GM12878 (cell line): ENCODE results near the gene ZNF574. TPM values are rescaled to one million over a fixed set of nuclear protein-coding genes. Genes with fewer than 3 reads are reported as not detected.

Experiments
- ATAC-seq: fragments of 200-7000 bp; cut with Tn5 transposase; 3 replicates; pipeline ENCODE4 v1.9.1; 2020; ENCODE audit warnings: mild to moderate bottlenecking, moderate library complexity
- BruUV-seq: library from RNA; stranded (reverse); fragments of 400-500 nt; replicated peaks from 2 replicates; lab custom pipeline; 2021; lab: Mats Ljungman, UMichigan
- CTCF ChIA-PET: fragments of 300-600 bp; sonication (Branson Sonifier 250); formaldehyde crosslinking; extraction: SDS; loops from one replicate; lab custom pipeline; 2021; ENCODE audit warnings: inconsistent platforms; lab: Yijun Ruan, JAX
- POLR2A ChIA-PET: fragments of 350-600 bp; formaldehyde crosslinking; extraction: SDS; loops from one replicate; lab custom pipeline; 2021; ENCODE audit warnings: inconsistent platforms; lab: Charles Lee
- RAD21 ChIA-PET: fragments of 300-600 bp; sonication (Branson Sonifier 250); formaldehyde crosslinking; loops from one replicate; lab custom pipeline; 2023; ENCODE audit warnings: antibody characterized with exemption; ENCODE audit not compliant: unreplicated experiment; lab: Charles Lee
- SMC1A ChIA-PET: fragments of 300-600 bp; sonication (Branson Sonifier 250); formaldehyde crosslinking; loops from one replicate; lab custom pipeline; 2023; ENCODE audit not compliant: unreplicated experiment, uncharacterized antibody; lab: Charles Lee
- DNase-seq: peaks from one replicate; pipeline ENCODE4 v3.0.0-alpha.2; 2011; ENCODE audit warnings: low read depth, low spot score
- FAIRE-seq: peaks from 3 replicates; lab custom pipeline; 2011; peaks lifted over from hg19 to GRCh38; lab: Jason Lieb, UNC
- H2AFZ ChIP-seq: 2 replicates; pipeline ENCODE4 v1.6.0; 2011; ENCODE audit warnings: low read depth, low read length, control low read depth; ENCODE audit not compliant: control insufficient read depth
- H3K27ac ChIP-seq: 2 replicates; pipeline ENCODE4 v1.5.1; 2011; ENCODE audit warnings: control low read depth; ENCODE audit not compliant: control insufficient read depth, insufficient read depth
- H3K27me3 ChIP-seq, 2 experiments: replicated peaks in 1 of 2; 2 replicates each; pipeline versions ENCODE4 v1.6.0 to v1.6.1; 2011; ENCODE audit warnings: low read length in 1 of 2; ENCODE audit not compliant: control insufficient read depth in 2 of 2, insufficient read depth in 2 of 2
- H3K36me3 ChIP-seq, 2 experiments: 2 replicates each; pipeline ENCODE4 v1.5.1; 2011; ENCODE audit warnings: low read length in 1 of 2; ENCODE audit not compliant: control insufficient read depth in 2 of 2, insufficient read depth in 2 of 2
- H3K4me1 ChIP-seq: 2 replicates; pipeline ENCODE4 v1.6.1; 2011; ENCODE audit warnings: mild to moderate bottlenecking, low read length, moderate library complexity, mixed read lengths; ENCODE audit not compliant: control insufficient read depth, insufficient read depth
- H3K4me2 ChIP-seq: 2 replicates; pipeline ENCODE4 v1.6.0; 2011; ENCODE audit warnings: control low read depth; ENCODE audit not compliant: control insufficient read depth, insufficient read depth
- H3K4me3 ChIP-seq: fragments of 200-600 bp; sonication (generic); 2 replicates; pipeline ENCODE4 v1.5.1; 2016
- H3K79me2 ChIP-seq: 2 replicates; pipeline ENCODE4 v1.6.0; 2011; ENCODE audit warnings: low read length; ENCODE audit not compliant: control insufficient read depth, insufficient read depth
- H3K9ac ChIP-seq: 2 replicates; pipeline ENCODE4 v1.8.0; 2011; ENCODE audit warnings: low read length, control low read depth, mixed read lengths; ENCODE audit not compliant: control insufficient read depth, insufficient read depth
- H3K9me3 ChIP-seq: replicated peaks from 3 replicates; pipeline ENCODE4 v1.5.1; 2011; ENCODE audit warnings: mild to moderate bottlenecking, low read length; ENCODE audit not compliant: control insufficient read depth, insufficient read depth
- H4K20me1 ChIP-seq: 2 replicates; pipeline ENCODE4 v1.6.0; 2011; ENCODE audit not compliant: control insufficient read depth, insufficient read depth
- EP300 ChIP-seq, 2 experiments: fragments of 150-350 bp in 1 of 2; IDR thresholded peaks; 2 replicates each; pipeline ENCODE4 v1.6.1; 2011 to 2012; ENCODE audit warnings: low read depth in 2 of 2, low read length in 2 of 2, borderline replicate concordance in 1 of 2, improper control_type of control experiment in 1 of 2, inconsistent platforms in 1 of 2; ENCODE audit not compliant: control insufficient read depth in 1 of 2
- MTA3 ChIP-seq: IDR thresholded peaks from 2 replicates; pipeline ENCODE4 v1.6.1; 2012; ENCODE audit warnings: low read length, inconsistent platforms, borderline replicate concordance
- RBBP5 ChIP-seq: fragments of 200-600 bp; sonication (generic); conservative IDR thresholded peaks from 2 replicates; pipeline ENCODE4 v1.6.1; 2016
- SMARCA5 ChIP-seq: fragments of 450-650 bp; IDR thresholded peaks from 2 replicates; pipeline ENCODE4 v1.6.1; 2017; ENCODE audit warnings: mild to moderate bottlenecking
- SRF ChIP-seq, 2 experiments: IDR thresholded peaks; 2 replicates each; pipeline ENCODE4 v1.6.1; 2011; ENCODE audit warnings: low read depth in 2 of 2, low read length in 2 of 2, mild to moderate bottlenecking in 1 of 2, moderate library complexity in 1 of 2
- WGBS: methylation state at CpG from one replicate; pipeline ENCODE4 v1.1.6; 2016; ENCODE audit warnings: low lambda C conversion rate; ENCODE audit not compliant: insufficient replicate concordance, insufficient coverage; ENCODE audit errors: missing lambda C conversion rate; 5-methylcytosine and 5-hydroxymethylcytosine counted together
- in situ Hi-C: fragments of 300-500 bp; cut with MboI; formaldehyde crosslinking; loops from 9 replicates; pipeline ENCODE4 v1.14.3; 2018; ENCODE audit warnings: mixed read lengths
- intact Hi-C: fragments of 100-400 bp; cut with micrococcal nuclease; formaldehyde crosslinking; loops from one replicate; pipeline ENCODE4 v1.14.2; 2022; ENCODE audit not compliant: unreplicated experiment
- polyA plus RNA-seq, 11 experiments: library from polyadenylated mRNA; depleted of rRNA in 4 of 11; unstranded in 6 of 11; stranded (reverse) in 5 of 11; fragments of >200 nt; fragmentation: Nextera tagmentation in 4 of 11; fragmentation: Illumina TruSeq in 1 of 11; extraction: Ambion mirVana in 4 of 11; extraction: Trizol in 1 of 11; gene quantifications; 1 replicate in 1 of 11; 2 replicates in 10 of 11; pipeline versions ENCODE4 v1.2.1 to v1.2.3, GENCODE V29; 2011 to 2016; ENCODE audit warnings: inconsistent platforms in 2 of 11, missing spikeins in 2 of 11, low read depth in 1 of 11
- total RNA-seq, 4 experiments: library from RNA; depleted of rRNA in 3 of 4; stranded (reverse); fragments of >200 nt in 3 of 4; fragmentation: Illumina TruSeq in 1 of 4; extraction: Trizol in 1 of 4; gene quantifications; 2 replicates each; pipeline versions ENCODE4 v1.2.1 to v1.2.3, GENCODE V29; 2013 to 2021
- TF ChIP-seq, protein P1 (sequence below): fragments of 450-650 bp; IDR thresholded peaks from 2 replicates; pipeline ENCODE4 v1.6.1; 2017; ENCODE audit warnings: mild to moderate bottlenecking, moderate library complexity
- TF ChIP-seq, protein P2 (sequence below): fragments of 450-650 bp; formaldehyde crosslinking; IDR thresholded peaks from 2 replicates; pipeline ENCODE4 v1.4.0; 2022; ENCODE audit warnings: mild to moderate bottlenecking, moderate library complexity

ZNF574 gene
- total and polyA plus RNA-seq, 10 of the 15 experiments (the other 5 are each of a cell fraction or from before 2014, with no cell fraction given): 0.32 to 25.6 (median 11.4) TPM

DNA sequence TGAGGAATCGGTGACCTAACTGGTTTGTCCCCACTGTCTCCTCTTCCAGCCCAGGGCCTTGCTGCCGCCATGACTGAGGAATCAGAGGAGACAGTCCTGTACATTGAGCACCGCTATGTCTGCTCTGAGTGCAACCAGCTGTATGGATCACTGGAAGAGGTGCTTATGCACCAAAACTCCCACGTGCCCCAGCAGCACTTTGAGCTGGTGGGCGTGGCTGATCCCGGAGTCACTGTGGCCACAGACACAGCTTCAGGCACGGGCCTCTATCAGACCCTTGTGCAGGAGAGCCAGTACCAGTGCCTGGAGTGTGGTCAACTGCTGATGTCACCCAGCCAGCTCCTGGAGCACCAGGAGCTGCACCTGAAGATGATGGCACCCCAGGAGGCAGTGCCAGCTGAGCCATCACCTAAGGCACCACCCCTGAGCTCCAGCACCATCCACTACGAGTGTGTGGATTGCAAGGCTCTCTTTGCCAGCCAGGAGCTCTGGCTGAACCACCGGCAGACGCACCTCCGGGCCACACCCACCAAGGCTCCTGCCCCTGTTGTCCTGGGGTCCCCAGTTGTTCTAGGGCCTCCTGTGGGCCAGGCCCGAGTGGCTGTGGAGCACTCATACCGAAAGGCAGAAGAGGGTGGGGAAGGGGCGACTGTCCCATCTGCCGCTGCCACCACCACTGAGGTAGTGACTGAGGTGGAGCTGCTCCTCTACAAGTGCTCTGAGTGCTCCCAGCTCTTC is 2.7 kb downstream of the ZNF574 start (continued):
- TF ChIP-seq, protein P1, sequence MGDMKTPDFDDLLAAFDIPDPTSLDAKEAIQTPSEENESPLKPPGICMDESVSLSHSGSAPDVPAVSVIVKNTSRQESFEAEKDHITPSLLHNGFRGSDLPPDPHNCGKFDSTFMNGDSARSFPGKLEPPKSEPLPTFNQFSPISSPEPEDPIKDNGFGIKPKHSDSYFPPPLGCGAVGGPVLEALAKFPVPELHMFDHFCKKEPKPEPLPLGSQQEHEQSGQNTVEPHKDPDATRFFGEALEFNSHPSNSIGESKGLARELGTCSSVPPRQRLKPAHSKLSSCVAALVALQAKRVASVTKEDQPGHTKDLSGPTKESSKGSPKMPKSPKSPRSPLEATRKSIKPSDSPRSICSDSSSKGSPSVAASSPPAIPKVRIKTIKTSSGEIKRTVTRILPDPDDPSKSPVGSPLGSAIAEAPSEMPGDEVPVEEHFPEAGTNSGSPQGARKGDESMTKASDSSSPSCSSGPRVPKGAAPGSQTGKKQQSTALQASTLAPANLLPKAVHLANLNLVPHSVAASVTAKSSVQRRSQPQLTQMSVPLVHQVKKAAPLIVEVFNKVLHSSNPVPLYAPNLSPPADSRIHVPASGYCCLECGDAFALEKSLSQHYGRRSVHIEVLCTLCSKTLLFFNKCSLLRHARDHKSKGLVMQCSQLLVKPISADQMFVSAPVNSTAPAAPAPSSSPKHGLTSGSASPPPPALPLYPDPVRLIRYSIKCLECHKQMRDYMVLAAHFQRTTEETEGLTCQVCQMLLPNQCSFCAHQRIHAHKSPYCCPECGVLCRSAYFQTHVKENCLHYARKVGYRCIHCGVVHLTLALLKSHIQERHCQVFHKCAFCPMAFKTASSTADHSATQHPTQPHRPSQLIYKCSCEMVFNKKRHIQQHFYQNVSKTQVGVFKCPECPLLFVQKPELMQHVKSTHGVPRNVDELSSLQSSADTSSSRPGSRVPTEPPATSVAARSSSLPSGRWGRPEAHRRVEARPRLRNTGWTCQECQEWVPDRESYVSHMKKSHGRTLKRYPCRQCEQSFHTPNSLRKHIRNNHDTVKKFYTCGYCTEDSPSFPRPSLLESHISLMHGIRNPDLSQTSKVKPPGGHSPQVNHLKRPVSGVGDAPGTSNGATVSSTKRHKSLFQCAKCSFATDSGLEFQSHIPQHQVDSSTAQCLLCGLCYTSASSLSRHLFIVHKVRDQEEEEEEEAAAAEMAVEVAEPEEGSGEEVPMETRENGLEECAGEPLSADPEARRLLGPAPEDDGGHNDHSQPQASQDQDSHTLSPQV: no peak

DNA sequence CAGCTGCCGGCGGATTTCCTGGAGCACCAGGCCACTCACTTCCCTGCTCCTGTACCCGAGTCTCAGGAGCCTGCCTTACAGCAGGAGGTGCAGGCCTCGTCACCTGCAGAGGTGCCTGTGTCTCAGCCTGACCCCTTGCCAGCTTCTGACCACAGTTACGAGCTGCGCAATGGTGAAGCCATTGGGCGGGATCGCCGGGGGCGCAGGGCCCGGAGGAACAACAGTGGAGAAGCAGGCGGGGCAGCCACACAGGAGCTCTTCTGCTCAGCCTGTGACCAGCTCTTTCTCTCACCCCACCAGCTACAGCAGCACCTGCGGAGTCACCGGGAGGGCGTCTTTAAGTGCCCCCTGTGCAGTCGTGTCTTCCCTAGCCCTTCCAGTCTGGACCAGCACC is 3.3 kb downstream of the ZNF574 start:
- Histone ChIP-seq H3K27ac (no peak overlapping the region), H2AFZ (no peak overlapping the region), H3K27me3 (no peaks in the 10 kb centered on the region), H3K4me2 (no peak overlapping the region), H3K36me3 (peaks cover 18 to 30% of the 10 kb centered on the region in 2 experiments; a peak in 3 of 4 replicates), H3K4me1 (peaks cover 16% of the 10 kb centered on the region), H3K79me2 (peaks cover 32% of the 10 kb centered on the region), H4K20me1 (peaks cover 5% of the 10 kb centered on the region; the same call in 1 of the 2 replicates), H3K4me3 (no peak overlapping the region), H3K9ac (no peak overlapping the region), H3K9me3 (no peaks in the 10 kb centered on the region)
- ChIA-PET SMC1A (interaction anchor here (1.0 kb wide), 1 partner anchor 120 kb away, joined by 3 read pairs; no protein-coding TSS in a partner anchor), POLR2A (no interaction called here), RAD21 (interaction anchor here (0.8 kb wide), 1 partner anchor 700 kb away, joined by 3 read pairs; no protein-coding TSS in a partner anchor), CTCF (no interaction called here)
- no peak for TF ChIP-seq EP300 (IDR thresholded peaks at IDR 0.05; ENCODE audit: borderline replicate concordance in 1 of 2, control insufficient read depth in 1 of 2, low read depth in 2 of 2, low read length in 2 of 2)
- no peak for TF ChIP-seq MTA3
- TF ChIP-seq, protein P2, sequence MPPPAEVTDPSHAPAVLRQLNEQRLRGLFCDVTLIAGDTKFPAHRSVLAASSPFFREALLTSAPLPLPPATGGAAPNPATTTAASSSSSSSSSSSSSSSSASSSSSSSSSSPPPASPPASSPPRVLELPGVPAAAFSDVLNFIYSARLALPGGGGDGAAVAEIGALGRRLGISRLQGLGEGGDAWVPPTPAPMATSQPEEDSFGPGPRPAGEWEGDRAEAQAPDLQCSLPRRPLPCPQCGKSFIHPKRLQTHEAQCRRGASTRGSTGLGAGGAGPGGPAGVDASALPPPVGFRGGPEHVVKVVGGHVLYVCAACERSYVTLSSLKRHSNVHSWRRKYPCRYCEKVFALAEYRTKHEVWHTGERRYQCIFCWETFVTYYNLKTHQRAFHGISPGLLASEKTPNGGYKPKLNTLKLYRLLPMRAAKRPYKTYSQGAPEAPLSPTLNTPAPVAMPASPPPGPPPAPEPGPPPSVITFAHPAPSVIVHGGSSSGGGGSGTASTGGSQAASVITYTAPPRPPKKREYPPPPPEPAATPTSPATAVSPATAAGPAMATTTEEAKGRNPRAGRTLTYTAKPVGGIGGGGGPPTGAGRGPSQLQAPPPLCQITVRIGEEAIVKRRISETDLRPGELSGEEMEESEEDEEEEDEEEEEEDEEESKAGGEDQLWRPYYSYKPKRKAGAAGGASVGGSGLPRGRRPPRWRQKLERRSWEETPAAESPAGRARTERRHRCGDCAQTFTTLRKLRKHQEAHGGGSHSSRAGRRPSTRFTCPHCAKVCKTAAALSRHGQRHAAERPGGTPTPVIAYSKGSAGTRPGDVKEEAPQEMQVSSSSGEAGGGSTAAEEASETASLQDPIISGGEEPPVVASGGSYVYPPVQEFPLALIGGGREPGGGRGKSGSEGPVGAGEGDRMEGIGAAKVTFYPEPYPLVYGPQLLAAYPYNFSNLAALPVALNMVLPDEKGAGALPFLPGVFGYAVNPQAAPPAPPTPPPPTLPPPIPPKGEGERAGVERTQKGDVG (CRISPR knock-in tag): no peak
- TF ChIP-seq, protein P1: no peak
- no peak for TF ChIP-seq RBBP5
- TF ChIP-seq SRF (IDR thresholded peaks at IDR 0.05; ENCODE audit: low read depth in 2 of 2, low read length in 2 of 2): no peak
- TF ChIP-seq SMARCA5: no peak
- intact Hi-C loops (no loop called here), in situ Hi-C loops (no loop called here)
- 90% methylated on average over 16 of the region's 16 CpGs for WGBS
- no TSS peak for BruUV-seq
- DNase-seq (no peak), FAIRE-seq (no peak), ATAC-seq (no peak)
